H1 (cell line): ENCODE measurements around the gene SH3YL1. TPM values are rescaled to one million over a fixed set of nuclear protein-coding genes. Genes with fewer than 3 reads are reported as not detected.

Experiments used
- CTCF ChIA-PET: fragments of 300-600 bp; sonication (Branson Sonifier 250); formaldehyde crosslinking; loops from one replicate; lab custom pipeline; 2021; ENCODE audit not compliant: partially characterized antibody; lab: Charles Lee
- POLR2A ChIA-PET: fragments of 300-600 bp; sonication (Branson Sonifier 250); formaldehyde crosslinking; loops from one replicate; lab custom pipeline; 2021; ENCODE audit warnings: inconsistent platforms; ENCODE audit not compliant: partially characterized antibody; lab: Charles Lee
- DNase-seq, 2 experiments: peaks; one replicate each; pipeline versions ENCODE4 v3.0.0 to v3.0.0-alpha.2; 2010 to 2022; ENCODE audit warnings: low spot score in 2 of 2, low read depth in 1 of 2, mixed read lengths in 1 of 2
- FAIRE-seq: peaks from 2 replicates; lab custom pipeline; 2011; peaks lifted over from hg19 to GRCh38; lab: Jason Lieb, UNC
- H2AFZ ChIP-seq: 2 replicates; pipeline ENCODE4 v1.8.1; 2012; ENCODE audit warnings: low read length, inconsistent platforms
- H2AK5ac ChIP-seq: 2 replicates; pipeline ENCODE4 v1.6.1; 2013; ENCODE audit warnings: low read depth, low read length
- H2BK120ac ChIP-seq: replicated peaks from 2 replicates; pipeline ENCODE3; 2013; ENCODE audit warnings: low read depth, low read length, inconsistent platforms
- H2BK12ac ChIP-seq: 2 replicates; pipeline ENCODE4 v1.6.1; 2013; ENCODE audit warnings: low read depth, low read length
- H2BK15ac ChIP-seq: 2 replicates; pipeline ENCODE4 v1.6.1; 2013; ENCODE audit warnings: low read length
- H2BK20ac ChIP-seq: 2 replicates; pipeline ENCODE4 v1.6.1; 2013; ENCODE audit warnings: low read length
- H2BK5ac ChIP-seq: 2 replicates; pipeline ENCODE4 v1.6.1; 2013; ENCODE audit warnings: low read depth, low read length
- H3K14ac ChIP-seq: 2 replicates; pipeline ENCODE4 v1.6.1; 2013; ENCODE audit warnings: inconsistent platforms; ENCODE audit not compliant: insufficient read length
- H3K18ac ChIP-seq: 2 replicates; pipeline ENCODE4 v1.6.1; 2013; ENCODE audit warnings: low read length; ENCODE audit errors: extremely low read depth
- H3K23ac ChIP-seq: 2 replicates; pipeline ENCODE4 v1.6.1; 2013; ENCODE audit warnings: inconsistent platforms; ENCODE audit not compliant: insufficient read length
- H3K23me2 ChIP-seq: 2 replicates; pipeline ENCODE4 v1.6.1; 2013; ENCODE audit warnings: low read depth, low read length
- H3K27ac ChIP-seq: 2 replicates; pipeline ENCODE4 v1.6.1; 2011; ENCODE audit warnings: low read depth, low read length, inconsistent platforms
- H3K27me3 ChIP-seq, 4 experiments: replicated peaks in 1 of 4; 1 replicate in 1 of 4; 2 replicates in 3 of 4; pipeline versions ENCODE4 v1.6.1 to v1.8.1; 2011 to 2013; ENCODE audit warnings: low read length in 3 of 4, mild to moderate bottlenecking in 3 of 4, inconsistent platforms in 2 of 4, mixed read lengths in 2 of 4, moderate library complexity in 1 of 4; ENCODE audit not compliant: control insufficient read depth in 3 of 4, insufficient read depth in 3 of 4; ENCODE audit errors: extremely low read depth in 1 of 4
- H3K36me3 ChIP-seq, 4 experiments: 2 replicates each; pipeline versions ENCODE4 v1.6.1 to v1.8.1; 2011 to 2013; ENCODE audit warnings: mild to moderate bottlenecking in 4 of 4, low read length in 3 of 4, moderate library complexity in 2 of 4, control low read depth in 1 of 4, inconsistent platforms in 1 of 4; ENCODE audit not compliant: insufficient read depth in 4 of 4, control insufficient read depth in 2 of 4
- H3K4ac ChIP-seq: replicated peaks from 2 replicates; pipeline ENCODE3; 2013; ENCODE audit warnings: low read length, low read depth, mixed read lengths, inconsistent platforms; ENCODE audit not compliant: insufficient read length
- H3K4me1 ChIP-seq, 4 experiments: replicated peaks in 1 of 4; 1 replicate in 1 of 4; 2 replicates in 3 of 4; pipeline versions ENCODE4 v1.6.1 to v1.8.1; 2011 to 2013; ENCODE audit warnings: low read length in 3 of 4, inconsistent platforms in 2 of 4, mixed read lengths in 1 of 4; ENCODE audit not compliant: insufficient read depth in 4 of 4, control insufficient read depth in 3 of 4
- H3K4me2 ChIP-seq, 2 experiments: 2 replicates each; pipeline versions ENCODE4 v1.6.1 to v1.8.1; 2011 to 2013; ENCODE audit warnings: low read depth in 2 of 2, low read length in 2 of 2, control low read depth in 1 of 2, inconsistent platforms in 1 of 2, mild to moderate bottlenecking in 1 of 2; ENCODE audit not compliant: insufficient read depth in 1 of 2
- H3K4me3 ChIP-seq, 4 experiments: fragments of 200-600, 300-600 bp in 1 of 4; sonication (generic), shearing (Covaris generic), sonication (Bioruptor Twin) in 1 of 4; 2 replicates each; pipeline versions ENCODE4 v1.5.1 to v1.8.1; 2011 to 2016; ENCODE audit warnings: low read length in 4 of 4, low read depth in 3 of 4, control low read depth in 2 of 4, inconsistent platforms in 2 of 4, mild to moderate bottlenecking in 2 of 4, mixed read lengths in 1 of 4, moderate library complexity in 1 of 4; ENCODE audit not compliant: insufficient read depth in 2 of 4; ENCODE audit errors: extremely low read depth in 1 of 4
- H3K56ac ChIP-seq: replicated peaks from 2 replicates; pipeline ENCODE3; 2013; ENCODE audit warnings: low read depth, mild to moderate bottlenecking, mixed read lengths, low read length, inconsistent platforms; ENCODE audit not compliant: insufficient read length
- H3K79me1 ChIP-seq: 2 replicates; pipeline ENCODE4 v1.6.1; 2013; ENCODE audit warnings: low read depth, low read length, control low read depth
- H3K79me2 ChIP-seq, 2 experiments: 2 replicates each; pipeline versions ENCODE4 v1.6.1 to v1.8.1; 2012 to 2013; ENCODE audit warnings: low read length in 2 of 2, mild to moderate bottlenecking in 2 of 2, inconsistent platforms in 1 of 2; ENCODE audit not compliant: insufficient read depth in 2 of 2, control insufficient read depth in 1 of 2
- H3K9ac ChIP-seq, 4 experiments: replicated peaks in 1 of 4; 1 replicate in 1 of 4; 2 replicates in 3 of 4; pipeline versions ENCODE4 v1.6.1 to v1.8.1; 2011 to 2013; ENCODE audit warnings: low read depth in 3 of 4, low read length in 3 of 4, control low read depth in 2 of 4, mild to moderate bottlenecking in 2 of 4, moderate library complexity in 2 of 4, inconsistent platforms in 1 of 4; ENCODE audit errors: extremely low read depth in 1 of 4
- H3K9me3 ChIP-seq, 2 experiments: 2 replicates each; pipeline versions ENCODE4 v1.6.1 to v1.8.1; 2012 to 2013; ENCODE audit warnings: mild to moderate bottlenecking in 2 of 2, moderate library complexity in 2 of 2, control low read depth in 1 of 2, inconsistent platforms in 1 of 2, low read depth in 1 of 2, low read length in 1 of 2, mixed read lengths in 1 of 2; ENCODE audit not compliant: insufficient read depth in 2 of 2
- H4K20me1 ChIP-seq, 2 experiments: replicated peaks in 1 of 2; 2 replicates each; pipeline versions ENCODE3 to v1.8.1; 2011 to 2013; ENCODE audit warnings: inconsistent platforms in 2 of 2, low read length in 2 of 2, mild to moderate bottlenecking in 1 of 2; ENCODE audit not compliant: insufficient read depth in 2 of 2, control insufficient read depth in 1 of 2
- H4K5ac ChIP-seq: 2 replicates; pipeline ENCODE4 v1.6.1; 2013; ENCODE audit warnings: low read length, low read depth, mixed read lengths, inconsistent platforms; ENCODE audit not compliant: insufficient read length
- H4K8ac ChIP-seq: 2 replicates; pipeline ENCODE4 v1.8.0; 2013; ENCODE audit warnings: mild to moderate bottlenecking, moderate library complexity, low read length, inconsistent platforms; ENCODE audit not compliant: insufficient read depth; ENCODE audit errors: extremely low read depth
- H4K91ac ChIP-seq: replicated peaks from 2 replicates; pipeline ENCODE3; 2013; ENCODE audit warnings: low read length, mixed read lengths, inconsistent platforms; ENCODE audit not compliant: insufficient read length
- ASH2L ChIP-seq: fragments of 200-600, 300-600 bp; sonication (generic); IDR thresholded peaks from one replicate; pipeline ENCODE4 v1.7.1; 2017; ENCODE audit warnings: low read length
- CEBPB ChIP-seq: IDR thresholded peaks from 2 replicates; pipeline ENCODE4 v1.6.1; 2012; ENCODE audit warnings: low read depth, low read length
- GABPA ChIP-seq: IDR thresholded peaks from 2 replicates; pipeline ENCODE4 v1.6.1; 2011; ENCODE audit warnings: mild to moderate bottlenecking, low read length, moderate library complexity, borderline replicate concordance; ENCODE audit not compliant: insufficient read depth
- MAFK ChIP-seq: IDR thresholded peaks from 2 replicates; pipeline ENCODE4 v1.6.1; 2012; ENCODE audit warnings: low read depth, mild to moderate bottlenecking, improper control_type of control experiment, low read length
- MAX ChIP-seq: IDR thresholded peaks from 2 replicates; pipeline ENCODE4 v1.6.1; 2012; ENCODE audit warnings: inconsistent platforms
- NANOG ChIP-seq: IDR thresholded peaks from 2 replicates; pipeline ENCODE4 v1.6.1; 2011; ENCODE audit warnings: low read length, low read depth, mild to moderate bottlenecking, inconsistent platforms; ENCODE audit not compliant: insufficient read depth, poor library complexity, severe bottlenecking
- NRF1 ChIP-seq: IDR thresholded peaks from 2 replicates; pipeline ENCODE4 v1.6.1; 2011; ENCODE audit warnings: mild to moderate bottlenecking, low read depth, low read length, improper control_type of control experiment
- SP1 ChIP-seq: IDR thresholded peaks from 2 replicates; pipeline ENCODE4 v1.6.1; 2011; ENCODE audit warnings: low read depth, low read length
- TAF7 ChIP-seq: optimal IDR thresholded peaks from 2 replicates; pipeline ENCODE3; 2011; ENCODE audit warnings: low read depth, mild to moderate bottlenecking, inconsistent platforms, low read length, moderate library complexity, borderline replicate concordance
- TBP ChIP-seq: IDR thresholded peaks from 2 replicates; pipeline ENCODE4 v1.6.1; 2011; ENCODE audit warnings: low read depth, low read length, improper control_type of control experiment
- WGBS, 2 experiments: shearing (Covaris generic) in 1 of 2; methylation state at CpG; one replicate each; pipeline versions ENCODE4 v1.1.6 to v1.1.7; 2013 to 2015; ENCODE audit warnings: low lambda C conversion rate in 2 of 2, mixed read lengths in 2 of 2, inconsistent platforms in 1 of 2, low coverage in 1 of 2, missing lambda C conversion rate in 1 of 2; ENCODE audit not compliant: insufficient replicate concordance in 2 of 2, insufficient coverage in 1 of 2, insufficient read length in 1 of 2; ENCODE audit errors: extremely low coverage in 1 of 2, missing lambda C conversion rate in 1 of 2; 5-methylcytosine and 5-hydroxymethylcytosine counted together
- polyA plus RNA-seq, 7 experiments: library from polyadenylated mRNA; depleted of rRNA in 3 of 7; stranded (reverse) in 5 of 7; unstranded in 2 of 7; fragments of >200 nt in 5 of 7; fragments of 200-250 nt in 2 of 7; gene quantifications; 1 replicate in 5 of 7; 2 replicates in 1 of 7; 4 replicates in 1 of 7; pipeline versions ENCODE4 v1.2.1 to v1.2.3, GENCODE V29; 2011 to 2013; ENCODE audit warnings: missing spikeins in 2 of 7, mixed read lengths in 2 of 7
- total RNA-seq: library from RNA; stranded (reverse); fragmentation: NEBNext Ultra II Directional; extraction: Animal tissue kit (Norgen Biotek cat#: 25700); gene quantifications from 2 replicates; pipeline ENCODE4 v1.2.1, GENCODE V29; 2021
- TF ChIP-seq, protein P1 (sequence below): IDR thresholded peaks from 2 replicates; pipeline ENCODE4 v1.6.1; 2011; ENCODE audit warnings: low read length, improper control_type of control experiment

The SH3YL1 gene
- total and polyA plus RNA-seq, 2 of the 8 experiments (the other 6 are each of a cell fraction or from before 2014, with no cell fraction given), result 13.6 to 37.2 TPM

DNA sequence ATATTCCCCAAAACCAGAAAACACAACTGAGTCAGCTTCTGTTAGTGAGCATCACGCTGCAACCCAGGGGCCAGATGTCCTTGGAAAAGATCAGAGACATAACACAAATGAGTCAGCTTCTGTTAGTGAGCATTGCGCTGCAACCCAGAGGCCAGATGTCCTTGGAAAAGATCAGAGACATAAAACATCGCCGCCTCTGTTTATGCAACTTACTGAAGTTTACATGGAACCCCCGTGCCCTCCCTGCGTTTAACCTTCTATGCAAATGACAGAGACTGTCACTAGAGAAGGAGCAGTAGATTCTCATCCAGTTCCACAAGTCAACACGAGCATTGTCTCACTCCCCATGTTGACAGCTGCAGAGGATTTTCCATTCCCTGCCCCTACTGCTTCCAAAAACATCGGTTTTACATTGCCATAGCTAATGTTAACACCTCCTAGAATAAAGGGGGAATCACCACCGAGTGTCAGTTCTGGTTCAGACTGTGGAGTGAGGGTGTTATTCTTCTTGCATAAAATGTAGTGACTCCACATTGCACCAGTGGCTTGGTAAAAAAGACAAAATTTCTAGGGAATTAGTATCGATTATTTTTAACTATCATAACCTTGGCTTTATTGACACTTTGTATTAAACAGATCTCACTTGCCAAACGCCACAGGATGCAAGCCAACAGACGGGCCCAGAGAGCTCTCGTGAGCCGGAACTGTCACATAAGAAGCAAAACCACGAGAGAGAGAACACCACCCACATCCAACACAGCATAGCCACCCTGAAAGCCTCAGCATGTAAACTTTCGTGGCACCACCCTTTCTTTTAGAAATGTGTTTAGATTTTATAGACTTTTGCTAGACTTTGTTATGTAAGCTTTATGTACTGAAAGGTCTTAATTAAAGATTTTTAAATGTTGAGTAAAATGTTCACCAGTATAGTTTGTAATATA is 87.7 kb downstream of the SH3YL1 start:
- DNase-seq (no peak), FAIRE-seq (no peak)
- H2BK5ac ChIP-seq, result no peak overlapping the region
- no peak overlapping the region for H3K56ac ChIP-seq
- no peak overlapping the region for H4K91ac ChIP-seq
- H3K23me2 ChIP-seq, result no peaks in the 10 kb centered on the region
- CTCF ChIA-PET, result interaction anchor here (0.6 to 1.5 kb wide), 5 partner anchors 27 to 248 kb away, joined by 3 to 5 read pairs (median 3); no protein-coding TSS in a partner anchor
- H4K8ac ChIP-seq, result no peak overlapping the region
- no peak overlapping the region for H2BK12ac ChIP-seq
- no peaks in the 10 kb centered on the region for H3K4me1 ChIP-seq
- no peak overlapping the region for H2BK120ac ChIP-seq
- no peaks in the 10 kb centered on the region; a peak in 1 of 8 replicates for H3K36me3 ChIP-seq
- WGBS, 2 experiments, result 88% methylated on average over 16 of the region's 16 CpGs; no CpG with 5 or more reads in 1 of the 2 experiments
- no peaks in the 10 kb centered on the region for H3K79me2 ChIP-seq
- H3K4ac ChIP-seq, result no peak overlapping the region
- no peak overlapping the region for H3K14ac ChIP-seq
- H3K18ac ChIP-seq, result no peak overlapping the region
- H2AFZ ChIP-seq, result no peak overlapping the region
- no peaks in the 10 kb centered on the region for H4K20me1 ChIP-seq
- H3K9me3 ChIP-seq, result peaks cover 8 to 10% of the 10 kb centered on the region in 2 experiments; a peak in 2 of 4 replicates
- H3K9ac ChIP-seq, result no peak overlapping the region
- H4K5ac ChIP-seq, result no peak overlapping the region
- no peak overlapping the region for H2BK20ac ChIP-seq
- H3K27ac ChIP-seq, result no peak overlapping the region
- H2AK5ac ChIP-seq, result no peak overlapping the region
- H3K23ac ChIP-seq, result no peak overlapping the region
- no peak overlapping the region for H2BK15ac ChIP-seq
- H3K4me3 ChIP-seq, result no peak overlapping the region
- H3K79me1 ChIP-seq, result no peaks in the 10 kb centered on the region
- H3K27me3 ChIP-seq, result no peaks in the 10 kb centered on the region
- POLR2A ChIA-PET, result interaction anchor here (1.5 kb wide), 1 partner anchor 61 kb away, joined by 3 read pairs; no protein-coding TSS in a partner anchor
- no peak overlapping the region for H3K4me2 ChIP-seq
- TF ChIP-seq ASH2L (no peak), TAF7 (no peak), TBP (no peak), GABPA (no peak), NRF1 (no peak), MAFK (no peak), MAX (no peak), NANOG (no peak), CEBPB (no peak), SP1 (no peak)
- TF ChIP-seq, protein P1, sequence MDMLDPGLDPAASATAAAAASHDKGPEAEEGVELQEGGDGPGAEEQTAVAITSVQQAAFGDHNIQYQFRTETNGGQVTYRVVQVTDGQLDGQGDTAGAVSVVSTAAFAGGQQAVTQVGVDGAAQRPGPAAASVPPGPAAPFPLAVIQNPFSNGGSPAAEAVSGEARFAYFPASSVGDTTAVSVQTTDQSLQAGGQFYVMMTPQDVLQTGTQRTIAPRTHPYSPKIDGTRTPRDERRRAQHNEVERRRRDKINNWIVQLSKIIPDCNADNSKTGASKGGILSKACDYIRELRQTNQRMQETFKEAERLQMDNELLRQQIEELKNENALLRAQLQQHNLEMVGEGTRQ, result no peak
